ENCODE measurements around the gene FMC1.
"Not testable (repeated sequence)": the region's sequence is repeated elsewhere in the genome, so short reads cannot be mapped to it uniquely, and the experiment has no call there.

The FMC1 gene

DNA sequence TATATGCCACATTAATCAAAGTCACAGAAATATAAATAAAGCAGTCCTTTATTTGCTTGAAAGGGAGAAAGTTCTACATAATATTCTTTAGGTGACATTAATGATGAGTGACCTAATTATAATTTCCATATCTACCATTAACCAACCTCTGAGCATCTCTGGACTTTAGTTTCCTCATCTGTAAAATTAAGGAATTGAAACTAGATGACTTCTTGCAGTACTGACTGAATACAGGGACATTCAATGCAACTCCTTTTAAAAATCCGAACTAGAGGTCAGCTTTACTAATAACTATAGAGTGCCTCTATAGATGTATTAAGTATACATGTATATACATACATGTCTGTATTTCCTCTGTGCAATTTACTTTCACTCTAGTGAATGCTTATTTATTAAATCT is 3.9 kb downstream of the FMC1 start:
- Histone ChIP-seq H3K36me3 (ENCODE audit: control insufficient read depth, insufficient read depth, low read length) (no peaks in the 10 kb centered on the region), H3K4me1 (ENCODE audit: control insufficient read depth, insufficient read depth, low read length) (peaks cover 5% of the 10 kb centered on the region), H3K27me3 (ENCODE audit: control insufficient read depth, insufficient read depth, low read length) (no peaks in the 10 kb centered on the region), H3K9me3 (ENCODE audit: control insufficient read depth, insufficient read depth, low read length) (no peaks in the 10 kb centered on the region), H3K9ac (ENCODE audit: low read depth, low read length) (no peak overlapping the region), H3K4me3 (ENCODE audit: low read depth, low read length) (no peak overlapping the region)

DNA sequence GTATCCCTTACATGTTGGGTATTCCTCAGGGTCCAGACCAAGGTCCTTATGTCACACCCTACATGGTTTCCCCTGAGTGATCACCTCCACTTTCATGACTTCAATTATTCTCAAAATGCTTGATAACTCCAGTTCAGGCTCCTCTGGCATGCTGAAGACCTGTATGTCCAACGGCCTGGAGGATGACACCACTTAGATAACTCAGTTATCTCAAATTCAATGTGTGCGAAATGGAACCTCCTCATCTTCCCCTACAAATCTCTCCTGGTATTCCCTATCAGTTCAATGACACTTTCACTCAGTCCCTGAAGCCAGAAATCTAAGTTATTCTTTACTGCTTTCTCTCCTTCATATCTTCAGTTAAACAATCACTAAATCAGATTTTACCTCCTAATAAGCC is 9.9 kb downstream of the FMC1 start:
- Histone ChIP-seq H3K9ac (ENCODE audit: low read depth, low read length) (no peak overlapping the region), H3K27me3 (ENCODE audit: control insufficient read depth, insufficient read depth, low read length) (no peaks in the 10 kb centered on the region), H3K4me1 (ENCODE audit: control insufficient read depth, insufficient read depth, low read length) (no peaks in the 10 kb centered on the region), H3K9me3 (ENCODE audit: control insufficient read depth, insufficient read depth, low read length) (no peaks in the 10 kb centered on the region), H3K4me3 (ENCODE audit: low read depth, low read length) (no peak overlapping the region), H3K36me3 (ENCODE audit: control insufficient read depth, insufficient read depth, low read length) (no peaks in the 10 kb centered on the region)

DNA sequence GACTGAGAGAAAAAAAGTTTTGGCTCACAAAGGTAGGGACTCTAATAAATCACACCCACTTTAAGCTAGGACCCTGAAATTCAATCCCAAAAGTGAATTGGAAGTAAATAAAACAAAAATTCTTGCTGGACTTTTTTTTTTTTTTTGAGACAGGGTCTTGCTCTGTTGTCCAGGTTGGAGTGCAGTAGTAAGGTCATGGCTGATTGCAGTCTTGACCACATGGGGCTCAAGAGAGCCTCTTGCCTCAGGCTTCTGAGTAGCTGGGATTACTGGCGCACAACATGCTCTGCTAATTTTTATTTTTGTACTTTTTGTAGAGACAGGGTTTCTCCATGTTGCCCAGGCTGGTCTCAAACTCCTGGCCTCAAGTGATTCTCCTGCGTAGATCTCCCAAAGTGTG is 13.6 kb downstream of the FMC1 start:
- no peaks in the 10 kb centered on the region for H3K9me3 ChIP-seq (ENCODE audit: control insufficient read depth, insufficient read depth, low read length)
- H3K27me3 ChIP-seq (ENCODE audit: control insufficient read depth, insufficient read depth, low read length), result no peaks in the 10 kb centered on the region
- H3K4me1 ChIP-seq (ENCODE audit: control insufficient read depth, insufficient read depth, low read length), result peaks cover 5% of the 10 kb centered on the region
- H3K36me3 ChIP-seq (ENCODE audit: control insufficient read depth, insufficient read depth, low read length), result peaks cover 3% of the 10 kb centered on the region
- H3K9ac ChIP-seq (ENCODE audit: low read depth, low read length), result no peak overlapping the region
- no peak overlapping the region for H3K4me3 ChIP-seq (ENCODE audit: low read depth, low read length)

DNA sequence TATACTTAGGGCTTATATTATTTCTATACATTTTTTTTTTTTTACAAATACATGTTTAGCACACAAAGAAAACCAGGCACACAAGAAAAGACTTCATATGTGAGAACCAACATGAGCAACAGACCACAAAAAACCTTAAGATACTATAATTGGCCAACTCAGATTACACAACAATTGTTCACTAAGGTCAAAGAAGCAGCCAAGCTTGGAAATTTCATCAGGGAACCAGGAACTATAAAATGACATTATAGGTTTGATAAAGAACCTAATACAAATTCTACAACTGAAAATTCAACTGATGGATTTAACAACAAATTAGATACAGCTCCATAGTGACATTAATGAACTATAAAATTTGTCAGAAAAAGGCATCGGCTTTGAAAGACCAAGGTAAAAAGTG is 14.2 kb downstream of the FMC1 start:
- Histone ChIP-seq H3K9me3 (ENCODE audit: control insufficient read depth, insufficient read depth, low read length) (no peaks in the 10 kb centered on the region), H3K9ac (ENCODE audit: low read depth, low read length) (no peak overlapping the region), H3K4me1 (ENCODE audit: control insufficient read depth, insufficient read depth, low read length) (peaks cover 5% of the 10 kb centered on the region), H3K36me3 (ENCODE audit: control insufficient read depth, insufficient read depth, low read length) (peaks cover 3% of the 10 kb centered on the region), H3K27me3 (ENCODE audit: control insufficient read depth, insufficient read depth, low read length) (no peaks in the 10 kb centered on the region), H3K4me3 (ENCODE audit: low read depth, low read length) (no peak overlapping the region)

DNA sequence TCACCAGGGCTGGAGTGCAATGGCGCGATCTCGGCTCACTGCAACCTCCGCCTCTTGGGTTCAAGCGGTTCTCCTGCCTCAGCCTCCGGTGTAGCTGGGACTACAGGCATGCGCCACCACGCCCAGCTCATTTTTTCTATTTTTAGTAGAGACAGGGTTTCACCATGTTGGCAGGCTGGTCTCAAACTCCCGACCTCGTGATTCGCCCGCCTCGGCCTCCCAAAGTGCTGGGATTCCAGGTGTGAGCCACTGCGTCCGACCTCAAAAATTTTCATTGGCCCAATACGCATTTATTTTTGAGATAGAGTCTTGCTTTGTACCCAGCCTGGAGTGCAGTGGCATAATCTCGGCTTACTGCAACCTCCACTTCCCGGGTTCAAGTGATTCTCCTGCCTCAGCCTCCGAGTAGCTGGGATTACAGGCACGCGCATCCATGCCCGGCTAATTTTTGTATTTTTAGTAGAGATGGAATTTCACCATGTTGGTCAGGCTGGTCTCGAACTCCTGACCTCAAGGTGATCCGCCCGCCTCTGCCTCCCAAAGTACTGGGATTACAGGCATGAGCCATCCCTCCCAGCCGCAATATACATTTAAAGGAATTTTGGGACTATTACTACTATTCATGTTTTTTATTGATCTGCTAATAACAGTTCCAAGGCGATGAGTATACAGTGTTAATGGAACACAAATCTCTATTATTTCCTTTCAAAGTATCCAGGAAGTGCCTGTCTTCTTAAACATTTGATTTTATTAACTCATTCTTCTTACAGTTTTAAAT is 16.8 kb downstream of the FMC1 start:
- not testable (repeated sequence) for H3K4me1 ChIP-seq (ENCODE audit: control insufficient read depth, insufficient read depth, low read length); H3K9me3 ChIP-seq (ENCODE audit: control insufficient read depth, insufficient read depth, low read length); H3K9ac ChIP-seq (ENCODE audit: low read depth, low read length); H3K36me3 ChIP-seq (ENCODE audit: control insufficient read depth, insufficient read depth, low read length); H3K27me3 ChIP-seq (ENCODE audit: control insufficient read depth, insufficient read depth, low read length)
- peak overlapping the region; percentile 93 for H3K4me3 ChIP-seq (ENCODE audit: low read depth, low read length)

DNA sequence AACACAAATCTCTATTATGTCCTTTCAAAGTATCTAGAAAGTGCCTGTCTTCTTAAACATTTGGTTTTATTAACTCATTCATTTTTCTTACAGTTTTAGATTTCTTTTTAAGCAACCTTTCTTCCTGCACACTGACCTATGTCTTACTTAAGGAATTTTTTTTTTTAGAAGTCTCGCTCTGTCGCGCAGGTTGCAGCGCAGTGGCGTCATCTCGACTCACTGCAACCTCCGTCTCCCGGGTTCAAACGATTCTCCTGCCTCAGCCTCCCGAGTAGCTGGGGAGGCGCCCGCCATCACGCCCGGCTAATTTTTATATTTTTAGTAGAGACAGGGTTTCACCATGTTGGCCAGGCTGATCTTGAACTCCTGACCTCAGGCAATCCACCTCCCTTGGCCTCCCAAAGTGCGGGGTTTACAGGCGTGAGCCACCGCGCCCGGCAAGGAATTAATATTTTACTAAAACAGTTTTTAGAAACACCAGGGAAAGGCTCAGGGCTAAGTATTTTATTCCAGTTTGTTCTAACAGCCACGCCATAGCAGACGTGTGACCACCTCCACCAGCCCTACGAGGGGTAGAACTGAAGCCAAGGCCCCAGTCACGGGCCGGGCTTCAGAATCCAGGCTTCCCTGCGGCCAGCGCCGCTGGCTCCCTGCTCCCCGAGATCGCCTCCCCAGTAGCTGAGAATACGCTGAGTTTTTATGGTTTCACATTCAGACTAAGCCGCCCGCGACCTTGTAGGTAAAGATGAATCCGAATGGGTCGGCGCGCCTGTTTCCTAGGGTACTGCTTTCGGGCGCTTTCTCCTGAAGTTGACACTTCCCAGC is 17.6 kb downstream of the FMC1 start:
- Histone ChIP-seq H3K9me3 (ENCODE audit: control insufficient read depth, insufficient read depth, low read length) (no peaks in the 10 kb centered on the region), H3K27me3 (ENCODE audit: control insufficient read depth, insufficient read depth, low read length) (no peaks in the 10 kb centered on the region), H3K36me3 (ENCODE audit: control insufficient read depth, insufficient read depth, low read length) (peaks cover 3% of the 10 kb centered on the region), H3K9ac (ENCODE audit: low read depth, low read length) (peak overlapping the region; percentile 92), H3K4me3 (ENCODE audit: low read depth, low read length) (peak overlapping the region; percentile 93), H3K4me1 (ENCODE audit: control insufficient read depth, insufficient read depth, low read length) (peaks cover 5% of the 10 kb centered on the region)

DNA sequence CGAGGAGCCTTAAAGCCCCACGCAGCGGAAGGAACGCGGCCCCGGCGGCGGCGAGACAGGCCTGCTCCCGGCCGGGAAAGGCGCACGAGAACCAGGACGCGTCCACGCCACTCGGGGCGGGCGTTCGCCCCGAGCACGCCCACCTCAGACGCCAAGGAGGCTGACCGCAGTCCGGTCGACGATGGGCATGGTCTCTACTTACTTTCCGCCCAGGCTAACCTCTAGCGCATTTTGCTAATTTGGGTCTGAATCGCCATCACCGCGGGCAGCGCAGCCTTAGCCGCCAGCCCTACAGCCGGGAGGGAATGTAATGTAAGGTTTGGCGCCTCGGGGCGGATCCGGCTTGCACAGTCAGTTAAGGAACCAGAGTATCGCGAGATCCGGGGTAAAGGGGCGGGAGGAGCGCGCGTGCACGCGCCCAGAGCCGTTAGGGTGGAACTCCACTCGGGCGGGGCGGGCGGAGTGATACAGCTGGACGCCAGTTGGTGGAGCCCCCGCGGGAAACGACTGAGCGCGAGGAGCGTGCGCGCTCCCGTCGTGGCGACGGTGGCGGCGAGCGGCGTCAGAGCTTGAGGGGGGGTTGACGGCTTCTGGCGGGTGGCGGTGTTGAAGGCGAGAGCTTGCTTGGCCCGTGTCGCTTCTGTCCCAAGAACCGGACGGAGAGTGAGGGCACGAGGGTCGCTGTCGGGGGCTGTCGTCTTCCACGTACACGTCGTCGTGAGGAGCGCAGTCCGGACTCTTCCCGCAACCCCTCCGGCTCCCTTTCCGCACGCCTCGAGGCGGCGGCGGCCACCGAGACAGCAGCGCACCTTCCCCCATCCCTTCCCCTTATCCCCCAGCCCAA is 18.5 kb downstream of the FMC1 start, which contains the start of gene LUC7L2:
TSS of gene LUC7L2 (plus strand) at position 529 of the 844 bp plus-strand sequence. CDS start 368 bp downstream, outside the sequence.
- H3K36me3 ChIP-seq (ENCODE audit: control insufficient read depth, insufficient read depth, low read length), result peaks cover 3% of the 10 kb centered on the region
- H3K27me3 ChIP-seq (ENCODE audit: control insufficient read depth, insufficient read depth, low read length), result no peaks in the 10 kb centered on the region

DNA sequence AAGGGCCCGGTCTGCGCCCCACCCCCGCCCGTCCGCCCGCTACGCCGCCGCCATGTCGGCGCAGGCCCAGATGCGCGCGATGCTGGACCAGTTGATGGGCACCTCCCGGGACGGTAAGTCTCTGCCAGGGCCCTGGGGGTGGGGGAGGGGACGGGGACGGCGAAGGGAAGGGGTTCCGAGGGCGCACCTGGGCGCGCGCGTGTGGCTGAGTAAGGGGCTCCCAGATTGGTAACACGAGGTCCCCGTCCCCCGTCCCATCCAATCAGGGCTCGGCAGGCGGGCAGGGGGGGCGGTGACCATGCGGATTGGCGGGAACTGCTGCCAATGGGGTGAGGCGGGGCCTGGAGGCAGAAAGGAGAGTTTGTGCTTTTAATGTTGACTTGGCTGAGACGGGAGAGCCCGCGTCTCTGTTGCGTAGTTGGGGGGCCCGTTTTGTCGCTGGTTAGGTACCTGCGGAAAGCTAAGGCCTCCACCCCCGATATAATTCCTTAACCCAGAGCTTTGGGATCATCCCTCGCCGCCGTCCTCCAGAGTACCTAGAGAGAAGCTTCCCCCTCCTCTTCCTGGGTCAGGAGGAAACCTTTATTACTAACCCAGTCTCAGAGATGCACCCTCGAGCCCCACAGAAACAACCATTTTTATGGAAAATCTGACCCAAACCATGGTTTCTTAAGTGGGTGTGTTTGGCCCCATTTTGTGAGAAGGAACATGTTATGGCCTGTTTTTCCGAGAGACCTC is 19.2 kb downstream of the FMC1 start:
- Histone ChIP-seq H3K4me3 (ENCODE audit: low read depth, low read length) (peak overlapping the region; percentile 93), H3K27me3 (ENCODE audit: control insufficient read depth, insufficient read depth, low read length) (no peaks in the 10 kb centered on the region), H3K4me1 (ENCODE audit: control insufficient read depth, insufficient read depth, low read length) (peaks cover 5% of the 10 kb centered on the region), H3K36me3 (ENCODE audit: control insufficient read depth, insufficient read depth, low read length) (peaks cover 3% of the 10 kb centered on the region), H3K9me3 (ENCODE audit: control insufficient read depth, insufficient read depth, low read length) (no peaks in the 10 kb centered on the region), H3K9ac (ENCODE audit: low read depth, low read length) (peak overlapping the region; percentile 96)

More for the DNA sequence above, 18.5 kb downstream of the FMC1 start, which contains the start of gene LUC7L2:
- Histone ChIP-seq H3K4me1 (ENCODE audit: control insufficient read depth, insufficient read depth, low read length) (peaks cover 5% of the 10 kb centered on the region), H3K9ac (ENCODE audit: low read depth, low read length) (peak within 1 kb of the TSS; percentile 96), H3K4me3 (ENCODE audit: low read depth, low read length) (peak within 1 kb of the TSS; percentile 93), H3K9me3 (ENCODE audit: control insufficient read depth, insufficient read depth, low read length) (no peaks in the 10 kb centered on the region)

DNA sequence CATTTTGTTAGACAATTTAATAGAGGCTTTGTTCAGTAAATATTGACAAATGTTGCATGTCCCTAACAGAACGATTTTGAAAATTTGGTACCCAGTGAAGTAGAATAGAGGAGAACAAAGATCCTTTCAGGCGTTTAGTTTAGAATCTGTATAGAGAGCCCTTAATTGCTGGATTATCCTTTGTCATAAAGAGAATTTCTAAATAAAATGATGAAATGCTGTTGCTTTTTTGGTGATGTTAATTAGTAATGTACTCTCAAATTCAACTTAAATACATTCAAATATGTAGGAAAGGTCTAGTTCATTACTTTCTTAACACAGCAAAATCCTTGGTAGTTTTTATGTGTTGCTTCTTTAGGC is 19.8 kb downstream of the FMC1 start:
- Histone ChIP-seq H3K27me3 (ENCODE audit: control insufficient read depth, insufficient read depth, low read length) (no peaks in the 10 kb centered on the region), H3K9me3 (ENCODE audit: control insufficient read depth, insufficient read depth, low read length) (no peaks in the 10 kb centered on the region), H3K9ac (ENCODE audit: low read depth, low read length) (peak overlapping the region; percentile 96), H3K4me3 (ENCODE audit: low read depth, low read length) (peak overlapping the region; percentile 88), H3K4me1 (ENCODE audit: control insufficient read depth, insufficient read depth, low read length) (peaks cover 5% of the 10 kb centered on the region), H3K36me3 (ENCODE audit: control insufficient read depth, insufficient read depth, low read length) (peaks cover 3% of the 10 kb centered on the region)

DNA sequence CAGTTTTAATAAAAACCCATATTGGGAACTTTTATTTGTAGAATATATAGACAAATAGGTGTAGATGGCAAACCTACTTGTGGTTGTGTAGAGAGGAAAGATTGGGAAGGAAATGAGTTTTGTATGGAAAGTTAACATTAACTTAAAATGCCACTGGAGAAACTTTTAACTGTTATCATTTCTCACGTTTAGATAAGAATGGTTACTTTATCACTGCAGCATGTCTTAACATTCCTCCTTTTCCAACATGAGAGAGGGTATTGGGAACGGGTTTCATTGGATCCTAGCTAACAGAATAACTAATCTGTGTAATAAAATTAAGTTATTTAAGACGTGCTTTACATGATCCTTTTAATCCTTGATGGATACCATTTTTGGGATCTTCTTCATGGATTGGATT is 20.4 kb downstream of the FMC1 start:
- Histone ChIP-seq H3K36me3 (ENCODE audit: control insufficient read depth, insufficient read depth, low read length) (peaks cover 3% of the 10 kb centered on the region), H3K4me3 (ENCODE audit: low read depth, low read length) (peak overlapping the region; percentile 88), H3K9ac (ENCODE audit: low read depth, low read length) (peak overlapping the region; percentile 96), H3K4me1 (ENCODE audit: control insufficient read depth, insufficient read depth, low read length) (peaks cover 5% of the 10 kb centered on the region), H3K9me3 (ENCODE audit: control insufficient read depth, insufficient read depth, low read length) (no peaks in the 10 kb centered on the region), H3K27me3 (ENCODE audit: control insufficient read depth, insufficient read depth, low read length) (no peaks in the 10 kb centered on the region)

DNA sequence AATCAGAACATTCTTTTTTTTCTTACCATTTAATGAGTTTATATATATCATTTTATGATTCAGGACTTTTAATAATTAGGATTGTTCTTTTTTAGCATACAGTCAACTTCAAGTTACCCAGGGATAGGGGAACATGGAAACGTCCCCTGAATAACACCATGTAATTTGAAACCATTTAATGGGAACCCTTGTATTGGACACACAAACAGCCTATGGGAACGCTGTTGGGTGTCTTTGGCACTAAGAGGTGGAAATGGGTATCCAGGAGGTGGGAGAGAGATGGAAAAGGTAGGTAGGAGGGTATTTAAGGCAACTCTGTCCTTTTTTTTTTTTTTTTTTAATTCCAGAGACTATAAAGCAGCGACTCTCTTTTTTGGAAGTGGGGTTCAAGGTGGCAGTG is 21.2 kb downstream of the FMC1 start:
- Histone ChIP-seq H3K36me3 (ENCODE audit: control insufficient read depth, insufficient read depth, low read length) (peaks cover 3% of the 10 kb centered on the region), H3K27me3 (ENCODE audit: control insufficient read depth, insufficient read depth, low read length) (no peaks in the 10 kb centered on the region), H3K4me3 (ENCODE audit: low read depth, low read length) (peak overlapping the region; percentile 88), H3K4me1 (ENCODE audit: control insufficient read depth, insufficient read depth, low read length) (no peaks in the 10 kb centered on the region), H3K9ac (ENCODE audit: low read depth, low read length) (no peak overlapping the region), H3K9me3 (ENCODE audit: control insufficient read depth, insufficient read depth, low read length) (no peaks in the 10 kb centered on the region)
